Epithelial cell of proximal tubule (primary cell): ENCODE data around the gene BABAM2. TPM values are rescaled to one million over a fixed set of nuclear protein-coding genes. Genes with fewer than 3 reads are reported as not detected.

Source experiments
- DNase-seq: peaks from one replicate; pipeline ENCODE4 v3.0.0-alpha.2; 2011; ENCODE audit warnings: low read depth
- H3K4me3 ChIP-seq: 2 replicates; pipeline ENCODE4 v1.5.1; 2011; ENCODE audit warnings: low read depth, mild to moderate bottlenecking, low read length
- CTCF ChIP-seq: conservative IDR thresholded peaks from 2 replicates; pipeline ENCODE4 v1.5.1; 2012; ENCODE audit warnings: low read depth, mild to moderate bottlenecking, low read length
- total RNA-seq: library from RNA; depleted of rRNA; stranded (reverse); fragments of >200 nt; gene quantifications from 2 replicates; pipeline ENCODE4 v1.2.3, GENCODE V29; 2015

The BABAM2 gene
- total RNA-seq, 1 donor from 2014 or later: 23.6 TPM

- DNase-seq: no peak
- no peak for TF ChIP-seq CTCF
Observed at GRCh38 chr2:28054916-28055315, 164.4 kb downstream of the BABAM2 start.

GRCh38 chr2:28055325-28055970, 164.9 kb downstream of the BABAM2 start:
- DNase-seq: no peak
- no peak for TF ChIP-seq CTCF
- H3K4me3 ChIP-seq: no peak overlapping the region

More at GRCh38 chr2:28054916-28055315, 164.4 kb downstream of the BABAM2 start:
- H3K4me3 ChIP-seq: no peak overlapping the region

- no peak for TF ChIP-seq CTCF
- no peak for DNase-seq
- H3K4me3 ChIP-seq: no peak overlapping the region
Observed at GRCh38 chr2:28058791-28059190, 168.3 kb downstream of the BABAM2 start.

GRCh38 chr2:28062867-28063266, 172.3 kb downstream of the BABAM2 start:
- H3K4me3 ChIP-seq: no peak overlapping the region
- TF ChIP-seq CTCF: no peak
- DNase-seq: no peak

GRCh38 chr2:28063492-28063962, 173.0 kb downstream of the BABAM2 start:
- no peak overlapping the region for H3K4me3 ChIP-seq
- no peak for DNase-seq
- TF ChIP-seq CTCF: no peak

GRCh38 chr2:28067602-28068001, 177.1 kb downstream of the BABAM2 start:
- H3K4me3 ChIP-seq: no peak overlapping the region
- no peak for TF ChIP-seq CTCF
- DNase-seq: no peak

- no peak for TF ChIP-seq CTCF
- DNase-seq: no peak
- no peak overlapping the region for H3K4me3 ChIP-seq
Observed at GRCh38 chr2:28068088-28068487, 177.6 kb downstream of the BABAM2 start.
